Smooth muscle cell of the brain vasculature (primary cell): ENCODE measurements around the gene HMCN2.

Source experiments
- DNase-seq: peaks from one replicate; pipeline ENCODE4 v3.0.0-alpha.2; 2012; ENCODE audit warnings: low read depth, low spot score

HMCN2 gene, protein sequence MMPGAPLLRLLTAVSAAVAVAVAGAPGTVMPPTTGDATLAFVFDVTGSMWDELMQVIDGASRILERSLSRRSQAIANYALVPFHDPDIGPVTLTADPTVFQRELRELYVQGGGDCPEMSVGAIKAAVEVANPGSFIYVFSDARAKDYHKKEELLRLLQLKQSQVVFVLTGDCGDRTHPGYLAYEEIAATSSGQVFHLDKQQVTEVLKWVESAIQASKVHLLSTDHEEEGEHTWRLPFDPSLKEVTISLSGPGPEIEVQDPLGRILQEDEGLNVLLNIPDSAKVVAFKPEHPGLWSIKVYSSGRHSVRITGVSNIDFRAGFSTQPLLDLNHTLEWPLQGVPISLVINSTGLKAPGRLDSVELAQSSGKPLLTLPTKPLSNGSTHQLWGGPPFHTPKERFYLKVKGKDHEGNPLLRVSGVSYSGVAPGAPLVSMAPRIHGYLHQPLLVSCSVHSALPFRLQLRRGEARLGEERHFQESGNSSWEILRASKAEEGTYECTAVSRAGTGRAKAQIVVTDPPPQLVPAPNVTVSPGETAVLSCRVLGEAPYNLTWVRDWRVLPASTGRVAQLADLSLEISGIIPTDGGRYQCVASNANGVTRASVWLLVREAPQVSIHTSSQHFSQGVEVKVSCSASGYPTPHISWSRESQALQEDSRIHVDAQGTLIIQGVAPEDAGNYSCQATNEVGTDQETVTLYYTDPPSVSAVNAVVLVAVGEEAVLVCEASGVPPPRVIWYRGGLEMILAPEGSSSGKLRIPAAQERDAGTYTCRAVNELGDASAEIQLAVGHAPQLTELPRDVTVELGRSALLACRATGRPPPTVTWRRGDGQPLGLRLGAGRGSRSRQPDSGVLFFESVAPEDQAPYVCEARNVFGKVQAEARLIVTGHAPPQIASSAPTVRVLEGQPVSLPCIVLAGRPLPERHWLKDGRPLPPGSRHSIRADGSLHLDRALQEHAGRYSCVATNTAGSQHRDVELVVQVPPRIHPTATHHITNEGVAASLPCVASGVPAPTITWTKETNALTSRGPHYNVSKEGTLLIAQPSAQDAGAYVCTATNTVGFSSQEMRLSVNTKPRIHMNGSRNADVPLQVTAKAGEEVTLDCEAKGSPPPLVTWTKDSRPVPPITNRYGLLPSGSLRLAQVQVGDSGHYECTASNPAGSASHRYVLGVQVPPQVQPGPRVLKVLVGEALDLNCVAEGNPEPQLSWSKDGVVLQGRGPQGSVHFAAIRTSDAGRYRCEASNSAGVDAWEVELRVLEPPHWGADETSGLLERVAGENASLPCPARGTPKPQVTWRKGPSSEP (N-terminal part only)

DNA sequence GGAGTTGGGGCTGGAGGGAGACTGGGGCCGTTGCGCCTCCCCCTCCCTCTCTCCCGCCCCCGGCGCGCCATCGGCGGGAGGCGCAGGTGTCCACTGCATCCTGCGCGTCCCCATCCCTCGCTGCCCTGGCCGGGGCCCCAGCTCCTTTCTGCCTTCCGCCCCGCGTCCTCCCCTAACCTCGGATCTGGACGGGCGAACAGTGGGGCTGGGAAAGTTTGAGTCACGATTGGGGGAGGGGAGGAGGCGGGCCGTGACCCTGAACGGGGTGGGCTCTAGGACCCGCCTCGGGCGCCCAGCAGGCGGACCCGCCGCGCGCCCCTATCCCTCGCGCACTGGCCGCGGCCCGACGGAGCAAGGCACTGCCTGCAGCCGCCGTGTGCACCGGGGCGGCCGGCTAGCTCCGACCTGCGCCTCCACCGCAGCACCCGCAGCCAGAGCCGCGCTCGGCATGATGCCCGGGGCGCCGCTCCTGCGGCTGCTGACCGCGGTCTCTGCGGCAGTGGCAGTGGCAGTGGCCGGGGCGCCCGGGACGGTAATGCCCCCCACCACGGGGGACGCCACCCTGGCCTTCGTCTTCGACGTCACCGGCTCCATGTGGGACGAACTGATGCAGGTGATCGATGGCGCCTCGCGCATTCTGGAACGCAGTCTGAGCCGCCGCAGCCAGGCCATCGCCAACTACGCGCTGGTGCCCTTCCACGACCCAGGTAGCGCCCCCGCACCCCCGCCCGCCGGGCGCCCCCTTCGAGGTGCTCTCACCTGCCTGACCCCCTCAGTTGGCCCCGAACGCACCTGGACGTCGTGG, at the start of gene HMCN2:
TSS of gene HMCN2 (plus strand) at position 330 of the 805 bp plus-strand sequence. CDS start at position 449, 119 bp downstream.
- no peak for DNase-seq

DNA sequence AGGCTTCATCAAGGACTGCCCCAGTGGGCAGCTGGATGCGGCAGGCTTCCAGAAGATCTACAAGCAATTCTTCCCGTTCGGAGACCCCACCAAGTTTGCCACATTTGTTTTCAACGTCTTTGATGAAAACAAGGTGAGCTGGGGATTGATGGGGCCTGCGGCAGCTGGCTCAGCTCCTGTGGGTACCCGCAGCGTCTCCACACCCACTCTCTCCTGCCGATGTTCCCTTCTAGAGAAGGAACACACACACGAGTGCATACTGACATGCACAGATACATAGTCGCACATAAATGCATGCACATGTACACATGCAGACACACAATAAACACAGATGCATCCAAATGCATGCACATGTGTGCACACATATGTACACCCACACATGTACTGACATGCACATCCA, 47.7 kb upstream of the HMCN2 start:
- no peak for DNase-seq

DNA sequence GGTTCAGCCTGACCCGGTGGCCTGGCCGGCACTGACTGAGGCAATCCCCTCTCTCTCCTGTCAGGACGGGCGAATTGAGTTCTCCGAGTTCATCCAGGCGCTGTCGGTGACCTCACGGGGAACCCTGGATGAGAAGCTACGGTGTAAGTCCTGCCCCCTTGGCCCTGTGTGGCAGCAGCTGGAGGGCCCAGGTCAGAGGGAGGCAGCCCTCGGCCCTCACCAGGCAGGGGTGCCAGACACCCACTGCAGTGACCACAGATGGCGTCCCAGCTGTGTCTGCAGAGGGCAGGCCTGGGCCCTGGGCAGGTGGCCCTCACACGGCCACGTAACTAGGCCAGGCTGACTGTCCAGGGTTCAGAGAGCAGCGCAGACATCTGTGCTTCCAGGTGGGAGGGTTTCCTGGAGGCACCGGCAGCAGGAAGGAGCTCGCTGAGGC, 45.9 kb upstream of the HMCN2 start:
- no peak for DNase-seq

DNA sequence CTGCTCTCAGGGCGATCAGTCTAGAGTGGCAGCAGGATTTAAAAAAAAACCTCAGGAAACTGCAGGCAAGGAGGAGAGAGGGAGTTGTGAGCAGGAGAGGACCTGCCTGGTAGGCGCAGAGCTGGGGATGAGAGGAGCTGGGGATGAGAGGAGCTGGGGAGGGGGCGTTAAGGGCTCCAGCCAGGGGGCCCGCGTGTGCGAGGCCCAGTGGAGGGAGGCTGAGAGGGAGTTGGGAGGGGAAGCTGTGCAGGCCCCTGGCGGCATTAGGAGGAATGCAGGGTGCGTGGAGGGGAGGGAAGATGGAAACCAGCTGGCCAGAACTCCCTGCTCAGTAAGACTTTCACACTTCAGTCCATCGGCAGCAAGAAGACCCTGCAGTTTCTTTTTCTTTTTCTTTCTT, 45.2 kb upstream of the HMCN2 start:
- no peak for DNase-seq

GRCh38 chr9:130222833-130223232, 42.7 kb upstream of the HMCN2 start:
- DNase-seq: no peak

DNA sequence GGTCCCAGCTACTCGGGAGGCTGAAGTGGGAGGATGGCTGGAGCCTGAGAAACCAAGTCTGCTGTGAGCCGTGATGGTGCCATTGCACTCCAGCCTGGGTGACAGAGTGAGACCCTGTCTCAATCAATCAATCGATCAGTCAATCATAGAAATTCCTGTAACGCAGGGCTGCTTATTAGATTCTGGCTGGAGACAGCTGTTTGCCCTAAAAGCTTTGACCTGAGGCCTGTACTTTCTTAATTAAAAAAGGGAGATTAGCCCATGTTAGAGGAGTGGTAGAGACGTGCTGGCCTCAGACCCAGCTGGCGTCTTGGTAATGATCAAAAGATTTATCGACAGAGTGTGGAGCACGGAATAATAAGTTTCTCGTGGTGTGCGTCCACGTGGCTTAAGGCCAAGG, 40.5 kb upstream of the HMCN2 start:
- no peak for DNase-seq

GRCh38 chr9:130225586-130225985, 40.0 kb upstream of the HMCN2 start:
- DNase-seq: no peak

GRCh38 chr9:130226112-130226511, 39.4 kb upstream of the HMCN2 start:
- DNase-seq: no peak

- no peak for DNase-seq
Observed at GRCh38 chr9:130227833-130228232, 37.7 kb upstream of the HMCN2 start.

DNA sequence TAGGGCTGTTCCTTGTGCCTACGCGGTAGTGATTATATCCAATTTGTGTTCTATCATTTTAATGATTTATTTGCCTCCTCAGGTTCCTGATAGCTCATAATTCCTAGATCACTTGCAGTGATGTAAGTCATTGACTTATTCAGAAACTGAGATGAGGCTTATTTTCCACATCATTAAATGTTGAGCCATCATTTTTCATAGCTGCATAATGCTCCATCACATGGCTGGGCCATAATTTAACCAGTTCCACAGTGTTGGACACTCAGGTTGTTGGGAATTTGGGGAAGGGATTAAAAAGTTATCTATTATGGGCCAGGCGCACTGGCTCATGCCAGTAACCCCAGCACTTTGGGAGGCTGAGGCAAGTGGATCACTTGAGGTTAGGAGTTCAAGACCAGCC, 35.8 kb upstream of the HMCN2 start:
- no peak for DNase-seq

GRCh38 chr9:130230631-130231030, 34.9 kb upstream of the HMCN2 start:
- DNase-seq: no peak

DNA sequence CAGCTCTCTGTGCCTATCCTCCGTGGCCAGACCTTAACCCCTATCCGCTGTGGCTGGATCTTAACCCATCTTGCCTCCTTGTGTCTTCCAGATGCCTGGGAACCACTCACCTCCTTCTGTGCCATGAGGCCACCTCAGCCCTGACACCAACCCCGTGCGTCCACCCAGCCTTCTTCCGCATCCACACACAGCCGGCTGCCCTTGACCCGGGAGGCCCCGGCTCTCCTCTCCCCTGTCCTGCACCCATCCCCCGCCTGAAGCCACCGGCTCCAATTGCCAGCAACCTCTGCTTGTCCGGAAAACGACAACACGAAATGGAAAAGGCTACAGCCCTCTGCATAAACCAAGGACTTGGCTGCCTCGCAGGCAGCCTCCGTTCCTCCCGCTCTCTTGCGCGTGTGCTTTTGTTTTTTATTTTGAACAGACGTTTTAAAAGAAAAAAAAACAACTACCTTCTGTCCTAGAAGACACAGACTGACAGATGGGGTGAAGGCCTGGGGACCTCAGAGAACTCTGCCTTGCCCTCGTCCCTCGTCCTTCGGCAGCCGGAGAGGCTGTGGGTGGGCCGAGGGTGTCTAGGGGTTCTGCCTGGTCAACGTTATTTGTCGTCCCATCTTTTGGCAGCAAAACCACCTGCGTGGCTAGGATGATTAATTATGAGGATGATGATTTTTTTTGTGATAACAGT, 32.5 kb upstream of the HMCN2 start:
- DNase-seq: no peak

DNA sequence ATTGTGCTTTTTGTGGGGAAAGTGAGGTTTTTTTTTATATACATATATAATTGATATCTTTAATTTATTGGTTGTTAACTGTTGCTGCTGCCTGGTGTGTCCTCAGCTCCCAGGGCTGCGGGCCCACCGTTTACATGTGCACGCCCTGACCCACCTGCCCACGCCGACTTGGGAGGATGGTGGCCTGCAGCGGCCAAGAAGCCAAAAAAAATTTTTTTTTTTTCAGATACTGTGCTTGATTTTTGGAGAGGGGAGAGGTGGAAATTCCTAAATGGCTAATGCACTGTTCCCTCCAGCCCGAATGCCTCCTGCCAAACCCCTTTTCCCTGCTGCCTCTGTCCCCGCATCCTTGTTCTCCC, 32.0 kb upstream of the HMCN2 start:
- DNase-seq: no peak

DNA sequence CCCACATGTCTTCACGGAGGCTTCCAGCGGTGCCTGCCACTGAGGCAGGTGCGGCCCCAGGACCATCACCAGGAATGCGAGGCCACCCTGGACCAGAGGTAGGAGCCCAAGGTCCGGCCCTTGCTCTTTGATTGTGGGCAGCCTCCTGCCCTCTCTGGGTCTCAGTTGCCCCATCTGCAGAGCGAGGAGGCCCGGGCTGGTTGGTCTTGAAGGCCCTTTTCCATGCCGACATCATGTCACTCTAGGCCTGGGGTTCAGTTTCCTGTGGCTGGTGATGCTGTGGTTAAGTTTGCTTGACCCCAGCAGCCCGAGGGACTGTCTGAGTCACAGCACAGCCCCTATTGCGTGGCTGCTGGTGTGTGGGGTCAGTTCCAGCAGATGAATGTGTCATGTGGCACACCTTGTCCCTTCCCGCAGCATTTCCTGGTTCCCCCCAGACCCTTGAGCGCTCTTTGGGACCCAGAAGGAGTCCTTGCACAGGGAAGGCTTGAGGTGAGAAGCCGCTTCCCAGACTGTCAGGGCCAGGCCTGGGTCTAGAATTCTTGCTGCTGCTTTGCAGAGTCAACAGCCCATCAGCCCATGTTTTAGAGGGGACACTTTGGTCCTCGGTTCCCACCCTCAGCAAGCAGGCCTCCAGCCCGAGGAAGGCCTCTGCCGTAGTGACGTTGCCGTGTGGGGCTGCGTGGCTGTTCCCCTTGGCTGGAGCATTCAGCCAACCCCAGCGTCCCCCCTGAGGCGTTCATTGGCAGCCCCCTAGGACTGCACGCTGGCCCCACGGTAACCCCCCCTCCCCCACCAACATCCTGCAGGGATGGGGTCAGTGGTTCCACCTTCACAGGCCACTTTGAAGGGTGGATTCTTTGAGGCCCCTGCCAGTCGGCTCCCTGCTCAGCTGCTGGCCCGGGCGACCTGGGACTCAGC, 31.0 kb upstream of the HMCN2 start:
- no peak for DNase-seq

GRCh38 chr9:130235558-130236435, 29.8 kb upstream of the HMCN2 start:
- DNase-seq: peak; percentile 40

GRCh38 chr9:130236436-130236985, 29.0 kb upstream of the HMCN2 start:
- DNase-seq: no peak

DNA sequence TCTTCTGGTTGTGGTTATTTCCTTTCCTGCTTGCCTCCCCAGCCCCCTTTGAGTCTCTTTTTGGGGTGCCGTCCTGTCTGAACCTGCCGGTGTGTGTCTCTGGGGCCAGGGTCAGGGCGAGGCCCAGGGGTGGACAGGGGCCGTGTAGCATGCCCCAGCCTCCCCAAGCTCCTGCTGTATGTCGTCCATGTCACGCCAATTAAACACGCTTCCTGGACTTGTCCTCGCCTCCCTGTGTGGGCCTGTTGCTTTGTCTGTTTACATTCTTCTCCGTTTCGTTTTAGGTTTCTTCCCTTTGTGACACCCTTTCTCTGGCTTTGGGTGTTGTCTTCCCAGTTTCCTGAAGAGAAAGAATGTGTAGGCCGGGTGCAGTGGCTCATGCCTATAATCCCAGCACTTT, 28.5 kb upstream of the HMCN2 start:
- DNase-seq: no peak
